Mesodermal cell (in vitro differentiated cells): Measurements from ENCODE around the gene MCTP1.

Experiments used
- H3K27ac ChIP-seq: 2 replicates; pipeline ENCODE4 v1.7.0; 2013; ENCODE audit warnings: mild to moderate bottlenecking, low read depth, low read length, moderate library complexity; ENCODE audit not compliant: severe bottlenecking
- H3K36me3 ChIP-seq: 2 replicates; pipeline ENCODE4 v1.7.1; 2013; ENCODE audit warnings: mild to moderate bottlenecking, low read length, moderate library complexity; ENCODE audit not compliant: control insufficient read depth, insufficient read depth
- H3K4me1 ChIP-seq: one replicate; pipeline ENCODE4 v1.7.1; 2013; ENCODE audit warnings: mild to moderate bottlenecking, low read length; ENCODE audit not compliant: insufficient read depth, control insufficient read depth, poor library complexity, severe bottlenecking
- H3K4me3 ChIP-seq: 2 replicates; pipeline ENCODE4 v1.7.0; 2013; ENCODE audit warnings: low read length, control low read depth, mild to moderate bottlenecking; ENCODE audit not compliant: insufficient read depth, poor library complexity, severe bottlenecking; ENCODE audit errors: extremely low read depth
- H3K9me3 ChIP-seq: 2 replicates; pipeline ENCODE4 v1.7.1; 2013; ENCODE audit warnings: mild to moderate bottlenecking, low read length, moderate library complexity; ENCODE audit not compliant: control insufficient read depth
- WGBS, 2 experiments: methylation state at CpG; one replicate each; pipeline ENCODE4 v1.1.5; 2013; ENCODE audit warnings: missing lambda C conversion rate in 2 of 2; ENCODE audit not compliant: insufficient coverage in 2 of 2; 5-methylcytosine and 5-hydroxymethylcytosine counted together

The MCTP1 gene

GRCh38 chr5:94777056-94777880, 507.6 kb downstream of the MCTP1 start:
- WGBS, 2 experiments = 100% methylated on average over 1 to 2 of the region's 5 CpGs
- H3K4me3 ChIP-seq = no peak overlapping the region
- H3K4me1 ChIP-seq = no peaks in the 10 kb centered on the region
- no peaks in the 10 kb centered on the region for H3K9me3 ChIP-seq
- H3K36me3 ChIP-seq = no peaks in the 10 kb centered on the region
- no peak overlapping the region for H3K27ac ChIP-seq

- WGBS, 2 experiments = 100% methylated on average over 2 of the region's 5 CpGs; no CpG with 5 or more reads in 1 of the 2 experiments
- Histone ChIP-seq H3K4me1 (no peaks in the 10 kb centered on the region), H3K9me3 (no peaks in the 10 kb centered on the region), H3K27ac (no peak overlapping the region), H3K4me3 (no peak overlapping the region), H3K36me3 (no peaks in the 10 kb centered on the region)
Observed at GRCh38 chr5:94776167-94776566, 508.7 kb downstream of the MCTP1 start.

GRCh38 chr5:94775088-94775487, 509.8 kb downstream of the MCTP1 start:
- Histone ChIP-seq H3K36me3 (no peaks in the 10 kb centered on the region), H3K4me1 (no peaks in the 10 kb centered on the region), H3K4me3 (no peak overlapping the region), H3K9me3 (no peaks in the 10 kb centered on the region), H3K27ac (no peak overlapping the region)
- WGBS, 2 experiments = 93% methylated on average over 2 of the region's 2 CpGs; no CpG with 5 or more reads in 1 of the 2 experiments

- no peaks in the 10 kb centered on the region for H3K9me3 ChIP-seq
- H3K27ac ChIP-seq = no peak overlapping the region
- no peaks in the 10 kb centered on the region for H3K36me3 ChIP-seq
- 80% methylated on average over 1 of the region's 2 CpGs; no CpG with 5 or more reads in 1 of the 2 experiments for WGBS, 2 experiments
- no peak overlapping the region for H3K4me3 ChIP-seq
- no peaks in the 10 kb centered on the region for H3K4me1 ChIP-seq
Observed at GRCh38 chr5:94771742-94772141, 513.2 kb downstream of the MCTP1 start.

GRCh38 chr5:94769996-94770395, 514.9 kb downstream of the MCTP1 start:
- Histone ChIP-seq H3K9me3 (no peaks in the 10 kb centered on the region), H3K27ac (no peak overlapping the region), H3K4me3 (no peak overlapping the region), H3K36me3 (no peaks in the 10 kb centered on the region), H3K4me1 (no peaks in the 10 kb centered on the region)
- 77 to 97% methylated on average over 4 to 7 of the region's 7 CpGs for WGBS, 2 experiments

- H3K4me3 ChIP-seq = no peak overlapping the region
- no peaks in the 10 kb centered on the region for H3K4me1 ChIP-seq
- 83% methylated on average over 3 to 4 of the region's 4 CpGs for WGBS, 2 experiments
- H3K27ac ChIP-seq = no peak overlapping the region
- no peaks in the 10 kb centered on the region for H3K36me3 ChIP-seq
- H3K9me3 ChIP-seq = no peaks in the 10 kb centered on the region
Observed at GRCh38 chr5:94761786-94762185, 523.1 kb downstream of the MCTP1 start.

GRCh38 chr5:94761055-94761454, 523.8 kb downstream of the MCTP1 start:
- Histone ChIP-seq H3K27ac (no peak overlapping the region), H3K36me3 (no peaks in the 10 kb centered on the region), H3K4me1 (no peaks in the 10 kb centered on the region), H3K9me3 (no peaks in the 10 kb centered on the region), H3K4me3 (no peak overlapping the region)
- WGBS, 2 experiments = 100% methylated on average over 1 of the region's 1 CpG; no CpG with 5 or more reads in 1 of the 2 experiments

GRCh38 chr5:94759961-94760360, 524.9 kb downstream of the MCTP1 start:
- Histone ChIP-seq H3K4me3 (no peak overlapping the region), H3K27ac (no peak overlapping the region), H3K9me3 (no peaks in the 10 kb centered on the region), H3K4me1 (no peaks in the 10 kb centered on the region), H3K36me3 (no peaks in the 10 kb centered on the region)
- WGBS, 2 experiments = no CpG with 5 or more reads among the region's 1 CpG

- no CpG with 5 or more reads among the region's 3 CpGs for WGBS, 2 experiments
Observed at GRCh38 chr5:94759022-94759421, 525.9 kb downstream of the MCTP1 start.

GRCh38 chr5:94754824-94755223, 530.1 kb downstream of the MCTP1 start:
- no peak overlapping the region for H3K4me3 ChIP-seq
- H3K27ac ChIP-seq = no peak overlapping the region
- no peaks in the 10 kb centered on the region for H3K9me3 ChIP-seq
- H3K4me1 ChIP-seq = no peaks in the 10 kb centered on the region
- no peaks in the 10 kb centered on the region for H3K36me3 ChIP-seq
- WGBS, 2 experiments = 80 to 82% methylated on average over 3 to 4 of the region's 5 CpGs

More at GRCh38 chr5:94759022-94759421, 525.9 kb downstream of the MCTP1 start:
- Histone ChIP-seq H3K9me3 (no peaks in the 10 kb centered on the region), H3K27ac (no peak overlapping the region), H3K4me3 (no peak overlapping the region), H3K36me3 (no peaks in the 10 kb centered on the region), H3K4me1 (no peaks in the 10 kb centered on the region)

GRCh38 chr5:94751460-94751859, 533.4 kb downstream of the MCTP1 start:
- Histone ChIP-seq H3K9me3 (no peaks in the 10 kb centered on the region), H3K4me3 (no peak overlapping the region), H3K4me1 (no peaks in the 10 kb centered on the region), H3K27ac (no peak overlapping the region), H3K36me3 (no peaks in the 10 kb centered on the region)
- 86% methylated on average over 7 to 8 of the region's 9 CpGs for whole genome bisulfite sequencing, 2 experiments
